Small intestine (tissue), 7 donors: ENCODE results near the gene AIG1. TPM values are rescaled to one million over a fixed set of nuclear protein-coding genes. Genes with fewer than 3 reads are reported as not detected.

Experiments used
- DNase-seq, 2 donors: peaks; one replicate each; pipeline versions ENCODE4 v3.0.0 to v3.0.0-alpha.2; 2013
- FAIRE-seq: peaks from 2 replicates; lab custom pipeline; 2012; peaks lifted over from hg19 to GRCh38; lab: Jason Lieb, UNC
- H3K27ac ChIP-seq, 3 donors: one replicate each; pipeline ENCODE4 v1.5.1; 2013; ENCODE audit warnings: low read length in 2 of 3, mild to moderate bottlenecking in 2 of 3, control low read depth in 1 of 3, inconsistent platforms in 1 of 3, low read depth in 1 of 3, moderate library complexity in 1 of 3
- H3K27me3 ChIP-seq, 3 donors: one replicate each; pipeline ENCODE4 v1.6.1; 2013; ENCODE audit warnings: low read length in 3 of 3, inconsistent platforms in 1 of 3; ENCODE audit not compliant: control insufficient read depth in 3 of 3, insufficient read depth in 3 of 3
- H3K36me3 ChIP-seq, 3 donors: one replicate each; pipeline ENCODE4 v1.6.1; 2013; ENCODE audit warnings: low read length in 3 of 3, inconsistent platforms in 1 of 3, low read depth in 1 of 3, mild to moderate bottlenecking in 1 of 3, moderate library complexity in 1 of 3; ENCODE audit not compliant: control insufficient read depth in 3 of 3, insufficient read depth in 2 of 3
- H3K4me1 ChIP-seq, 3 donors: one replicate each; pipeline ENCODE4 v1.6.1; 2013; ENCODE audit warnings: low read length in 2 of 3, inconsistent platforms in 1 of 3, low read depth in 1 of 3, mild to moderate bottlenecking in 1 of 3, moderate library complexity in 1 of 3; ENCODE audit not compliant: control insufficient read depth in 3 of 3, insufficient read depth in 2 of 3
- H3K4me3 ChIP-seq, 3 donors: one replicate each; pipeline ENCODE4 v1.5.1; 2013; ENCODE audit warnings: low read length in 3 of 3, control low read depth in 1 of 3, inconsistent platforms in 1 of 3, low read depth in 1 of 3, mild to moderate bottlenecking in 1 of 3, moderate library complexity in 1 of 3
- H3K9me3 ChIP-seq, 2 donors: one replicate each; pipeline ENCODE4 v1.6.1; 2013; ENCODE audit warnings: low read depth in 1 of 2, low read length in 1 of 2; ENCODE audit not compliant: control insufficient read depth in 2 of 2, insufficient read depth in 1 of 2
- WGBS, 3 donors: extraction: QIAGEN DNeasy Blood & Tissue Kit; methylation state at CpG; one replicate each; pipeline ENCODE4 v1.1.7; 2013; 5-methylcytosine and 5-hydroxymethylcytosine counted together
- polyA plus RNA-seq, 4 donors: library from polyadenylated mRNA; stranded (reverse) in 3 of 4; unstranded in 1 of 4; fragments of 200-250 nt in 3 of 4; fragments of 120-200 nt in 1 of 4; gene quantifications; one replicate each; pipeline versions ENCODE4 v1.2.1 to v1.2.3, GENCODE V29; 2013
- donor health status: healthy with polysubstance abuse.
- donor health status: control.
- donor health status: control.
- donor health status: Bipolar disorder and iron deficiency.
- donor health status: healthy.

The AIG1 gene
- polyA plus RNA-seq, 4 donors, result 56.6 to 244 (median 79.0) TPM

DNA sequence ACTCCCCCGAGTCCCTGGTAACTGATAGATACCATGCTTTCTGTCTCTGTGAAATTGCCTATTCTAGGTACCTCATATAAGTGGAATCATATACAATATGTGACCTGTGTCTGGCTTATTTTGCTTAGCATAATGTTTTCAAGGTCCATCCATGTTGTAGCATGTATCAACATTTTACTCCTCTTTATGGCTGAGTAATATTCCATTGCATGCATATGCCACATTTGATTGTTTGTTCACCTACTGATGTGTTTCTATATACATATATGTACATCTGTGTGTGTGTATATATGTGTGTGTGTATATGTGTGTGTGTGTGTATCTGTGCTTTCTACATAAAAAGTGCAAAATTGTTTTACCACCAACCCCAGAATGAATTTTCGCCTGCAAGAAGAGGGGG, 270.7 kb downstream of the AIG1 start:
- no peaks in the 10 kb centered on the region for H3K27me3 ChIP-seq
- H3K4me1 ChIP-seq, result no peaks in the 10 kb centered on the region
- peaks cover 0 to 10% (median 0%) of the 10 kb centered on the region in 3 donors for H3K36me3 ChIP-seq
- no peaks in the 10 kb centered on the region for H3K9me3 ChIP-seq
- H3K27ac ChIP-seq, result no peak overlapping the region
- H3K4me3 ChIP-seq, result no peak overlapping the region
- DNase-seq, result no peak
- no peak for FAIRE-seq
- WGBS, 3 donors, result 91 to 100% (median 96%) methylated on average over 2 of the region's 2 CpGs

DNA sequence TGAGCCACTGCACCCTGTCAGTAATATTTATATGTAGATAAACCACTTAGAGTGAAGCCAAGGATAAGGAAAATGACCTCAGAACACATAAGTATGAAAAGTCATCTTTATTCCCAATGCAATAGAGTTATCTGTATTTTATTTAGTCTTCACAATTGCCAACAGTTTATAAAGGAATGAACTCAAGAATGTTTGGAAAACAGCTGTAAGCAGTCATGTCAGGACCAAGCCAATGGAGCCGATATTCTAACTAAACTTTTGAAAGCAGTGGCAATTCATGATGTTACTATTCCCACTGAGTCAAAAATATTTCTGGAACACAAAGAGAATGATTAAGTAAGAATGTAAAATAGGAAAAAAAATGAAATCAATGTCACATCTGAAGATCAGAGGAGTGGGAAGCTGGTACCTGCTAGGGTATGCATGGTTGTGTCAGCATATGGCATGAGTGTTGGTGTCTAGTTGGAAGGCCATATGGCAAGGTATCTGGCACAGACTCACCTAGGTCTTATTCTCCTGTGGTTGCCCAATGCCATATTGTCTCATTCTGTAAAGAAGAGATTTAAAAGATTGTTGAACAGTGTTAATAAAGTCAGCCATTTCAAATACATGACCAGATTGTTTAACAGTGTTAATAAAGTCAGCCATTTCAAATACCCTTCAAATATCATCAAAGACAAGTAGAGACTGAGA, 271.6 kb downstream of the AIG1 start:
- Histone ChIP-seq H3K9me3 (no peaks in the 10 kb centered on the region), H3K27me3 (no peaks in the 10 kb centered on the region), H3K4me1 (no peaks in the 10 kb centered on the region), H3K36me3 (peaks cover 0 to 15% (median 0%) of the 10 kb centered on the region in 3 donors), H3K27ac (no peak overlapping the region), H3K4me3 (no peak overlapping the region)
- DNase-seq (no peak), FAIRE-seq (no peak)
- 65 to 89% (median 85%) methylated on average over 1 of the region's 1 CpG for WGBS, 3 donors

DNA sequence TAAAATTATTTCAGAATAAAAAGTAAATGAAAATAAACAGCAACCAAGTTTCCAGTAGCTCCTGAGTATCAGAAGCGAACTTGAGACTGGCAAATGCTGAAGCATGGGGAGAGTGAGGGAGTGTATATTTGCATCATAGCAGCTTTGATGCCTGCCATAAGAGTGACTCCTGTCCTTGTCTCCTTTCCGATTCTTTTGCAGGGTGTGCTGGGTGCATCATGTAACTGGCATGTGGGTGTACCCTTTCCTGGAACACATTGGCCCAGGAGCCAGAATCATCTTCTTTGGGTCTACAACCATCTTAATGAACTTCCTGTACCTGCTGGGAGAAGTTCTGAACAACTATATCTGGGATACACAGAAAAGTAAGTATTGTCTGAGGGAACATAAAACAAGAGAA, 272.4 kb downstream of the AIG1 start:
- Histone ChIP-seq H3K9me3 (no peaks in the 10 kb centered on the region), H3K27ac (no peak overlapping the region), H3K4me3 (no peak overlapping the region), H3K36me3 (peaks cover 0 to 15% (median 0%) of the 10 kb centered on the region in 3 donors), H3K4me1 (no peaks in the 10 kb centered on the region), H3K27me3 (no peaks in the 10 kb centered on the region)
- 92 to 98% (median 98%) methylated on average over 2 of the region's 2 CpGs for WGBS, 3 donors
- DNase-seq (no peak), FAIRE-seq (no peak)

DNA sequence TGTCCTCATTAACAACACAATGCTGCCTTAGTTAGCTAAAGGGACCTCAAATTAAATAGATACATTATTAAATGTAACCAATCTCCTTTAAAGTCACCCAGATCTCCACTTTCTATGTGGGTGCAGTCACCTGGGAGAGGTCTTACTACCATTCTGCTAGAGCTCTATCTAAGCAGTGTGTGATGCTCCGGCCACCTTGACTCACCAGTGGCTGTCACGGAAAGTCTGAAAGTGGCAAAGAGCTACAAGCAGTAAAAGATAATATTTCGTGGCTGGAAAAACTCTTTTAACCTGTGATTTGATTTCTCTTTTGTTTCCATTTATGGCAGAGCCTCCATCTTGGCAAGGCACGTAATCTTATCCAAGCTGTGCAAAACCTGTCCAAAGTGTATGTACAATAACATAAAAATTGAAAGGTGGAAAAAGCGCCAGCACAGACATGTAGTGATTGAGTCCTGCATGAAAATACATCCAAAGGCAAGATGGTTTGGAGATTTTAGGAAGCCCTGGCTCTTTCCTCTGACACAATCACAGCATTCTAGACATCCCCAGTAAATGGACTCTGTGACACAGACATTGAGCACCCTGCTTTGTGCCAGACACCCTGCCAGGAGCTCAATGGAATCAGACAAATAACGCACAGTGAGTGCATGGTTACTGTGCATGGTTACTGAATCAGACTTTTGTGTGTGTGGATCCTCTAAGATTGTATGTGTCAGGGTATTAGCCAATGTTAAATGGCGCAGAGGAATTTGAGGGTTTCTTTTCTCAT, 273.2 kb downstream of the AIG1 start:
- DNase-seq (no peak), FAIRE-seq (no peak)
- H3K27me3 ChIP-seq, result no peaks in the 10 kb centered on the region
- no peak overlapping the region for H3K27ac ChIP-seq
- no peaks in the 10 kb centered on the region for H3K4me1 ChIP-seq
- H3K4me3 ChIP-seq, result no peak overlapping the region
- H3K9me3 ChIP-seq, result no peaks in the 10 kb centered on the region
- H3K36me3 ChIP-seq, result peaks cover 0 to 15% (median 0%) of the 10 kb centered on the region in 3 donors
- WGBS, 3 donors, result 91 to 95% (median 92%) methylated on average over 7 of the region's 7 CpGs

DNA sequence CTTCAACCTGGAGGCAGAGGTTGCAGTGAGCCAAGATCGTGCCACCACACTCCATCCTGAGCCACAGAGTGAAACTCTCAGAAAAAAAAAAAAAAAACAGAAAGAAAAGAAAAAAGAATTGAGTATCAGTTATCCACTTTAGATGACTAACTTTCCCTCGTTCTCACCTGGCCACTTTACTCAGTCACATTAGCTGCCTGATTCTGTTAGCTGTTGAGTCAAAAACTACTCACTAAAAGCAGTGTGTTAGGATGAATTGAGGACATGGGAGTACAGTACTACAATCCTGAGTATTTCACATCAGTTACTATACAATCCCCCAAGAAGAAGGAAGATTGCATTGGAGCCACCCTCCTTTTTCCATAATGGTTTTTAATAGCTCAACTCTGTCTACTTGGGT, 275.2 kb downstream of the AIG1 start:
- no peak overlapping the region for H3K4me3 ChIP-seq
- no peaks in the 10 kb centered on the region for H3K9me3 ChIP-seq
- H3K36me3 ChIP-seq, result peaks cover 0 to 15% (median 0%) of the 10 kb centered on the region in 3 donors
- DNase-seq, result no peak
- H3K27me3 ChIP-seq, result no peaks in the 10 kb centered on the region
- 86 to 95% (median 92%) methylated on average over 2 of the region's 2 CpGs for WGBS, 3 donors
- H3K4me1 ChIP-seq, result no peaks in the 10 kb centered on the region
- H3K27ac ChIP-seq, result no peak overlapping the region
- FAIRE-seq, result no peak

DNA sequence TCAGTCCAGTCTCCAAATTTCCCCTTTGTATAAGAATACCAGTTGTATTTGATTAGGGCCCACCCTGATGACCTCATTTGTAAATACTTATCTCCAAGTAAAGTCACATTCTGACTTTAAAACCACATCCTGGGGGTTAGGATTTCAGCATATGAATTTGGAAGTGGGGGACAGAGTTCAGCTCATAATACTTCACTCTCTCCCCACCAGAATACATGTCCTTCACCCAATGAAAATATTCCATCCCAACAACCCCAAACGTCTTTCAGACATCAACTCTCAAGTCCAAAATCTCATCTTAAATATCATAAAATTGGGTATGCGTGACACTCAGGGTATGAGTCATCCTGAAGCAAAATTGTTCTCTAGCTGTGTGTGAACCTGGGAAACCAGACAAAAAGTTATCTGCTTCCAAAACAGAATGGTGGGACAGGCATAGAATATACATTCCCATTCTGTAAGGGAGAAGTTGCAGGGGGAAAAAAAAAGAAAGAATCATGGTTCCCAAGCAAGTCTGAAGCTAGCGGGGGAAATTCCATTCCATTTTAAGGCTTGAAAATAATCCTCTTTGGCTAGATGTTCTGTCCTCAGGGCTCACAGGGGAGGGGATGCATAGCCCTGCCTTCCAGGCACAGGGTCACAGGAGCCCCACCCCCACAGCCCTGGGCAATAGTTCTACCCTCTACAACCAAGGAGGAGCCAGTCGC, 275.9 kb downstream of the AIG1 start:
- DNase-seq (no peak), FAIRE-seq (no peak)
- Histone ChIP-seq H3K27ac (no peak overlapping the region), H3K9me3 (no peaks in the 10 kb centered on the region), H3K4me3 (no peak overlapping the region), H3K4me1 (no peaks in the 10 kb centered on the region), H3K36me3 (peaks cover 0 to 15% (median 0%) of the 10 kb centered on the region in 3 donors), H3K27me3 (no peaks in the 10 kb centered on the region)
- WGBS, 3 donors, result 86 to 91% (median 87%) methylated on average over 4 of the region's 4 CpGs

DNA sequence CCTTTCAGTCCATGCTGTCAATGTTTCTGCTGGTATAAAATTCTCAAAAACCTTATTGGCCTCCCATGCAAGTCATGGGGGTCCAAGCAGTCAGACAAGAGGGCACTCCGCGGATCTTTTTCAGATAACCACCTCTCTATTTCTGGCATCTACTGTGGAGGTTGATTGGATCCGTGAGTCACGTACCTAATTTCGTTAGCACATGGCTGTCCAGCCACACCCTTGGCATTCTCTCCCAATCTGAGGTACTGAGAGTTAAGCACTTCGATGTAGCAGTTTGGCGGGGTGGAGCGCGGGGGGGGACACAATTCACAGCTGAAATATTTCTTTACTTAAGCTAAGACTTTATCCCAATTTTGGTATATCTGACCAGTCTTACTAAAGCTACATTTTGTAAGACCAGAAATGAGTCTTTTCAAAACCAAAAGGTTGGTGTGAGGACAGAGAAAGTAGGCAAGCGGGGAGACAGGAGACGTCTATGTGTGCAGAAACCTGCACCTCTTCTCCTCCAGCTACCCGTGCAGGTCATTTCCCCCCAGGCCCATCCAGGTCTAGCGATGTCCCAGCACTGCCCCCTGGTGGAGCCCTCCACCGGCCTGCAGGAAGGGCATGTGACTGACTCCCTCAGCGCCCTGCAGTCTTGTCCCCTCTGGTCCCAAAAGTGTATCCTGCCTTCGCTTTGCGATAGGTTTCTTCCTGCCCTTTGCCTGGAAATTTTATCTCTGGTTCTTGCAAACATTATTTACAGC, 276.7 kb downstream of the AIG1 start:
- FAIRE-seq, result no peak
- Histone ChIP-seq H3K4me3 (no peak overlapping the region), H3K9me3 (no peaks in the 10 kb centered on the region), H3K4me1 (no peaks in the 10 kb centered on the region), H3K27me3 (no peaks in the 10 kb centered on the region), H3K27ac (no peak overlapping the region), H3K36me3 (peaks cover 0 to 15% (median 0%) of the 10 kb centered on the region in 3 donors)
- 87 to 94% (median 89%) methylated on average over 17 of the region's 17 CpGs for WGBS, 3 donors
- DNase-seq, result peak; percentile 21 to 35

DNA sequence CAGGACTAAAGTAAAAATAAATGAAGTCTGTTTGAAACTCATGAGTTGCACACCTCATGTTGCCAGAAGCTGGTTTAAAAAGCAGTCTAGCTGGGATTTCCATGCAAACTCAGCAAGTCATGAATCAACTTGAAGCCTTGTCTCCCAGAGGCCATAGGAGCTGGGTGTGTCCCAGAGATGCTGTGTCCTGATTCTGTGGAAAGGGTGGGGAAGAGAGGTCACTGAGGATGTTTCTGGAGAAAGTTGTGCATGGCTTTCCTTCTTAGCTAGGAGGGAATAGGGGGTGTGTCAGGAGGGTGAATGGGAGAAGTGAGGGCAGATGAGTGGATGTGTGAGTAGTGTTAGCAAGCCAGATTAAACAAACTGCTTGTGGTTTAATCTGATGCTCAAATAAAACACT, 278.5 kb downstream of the AIG1 start:
- H3K9me3 ChIP-seq, result no peaks in the 10 kb centered on the region
- no peak overlapping the region for H3K27ac ChIP-seq
- peaks cover 0 to 9% (median 0%) of the 10 kb centered on the region in 3 donors for H3K36me3 ChIP-seq
- no peak overlapping the region for H3K4me3 ChIP-seq
- no peak for DNase-seq
- no peak for FAIRE-seq
- no peaks in the 10 kb centered on the region for H3K4me1 ChIP-seq
- H3K27me3 ChIP-seq, result no peaks in the 10 kb centered on the region
